Right atrium auricular region (tissue), 2 donors: ENCODE measurements around the gene SULF2. TPM values are rescaled to one million over a fixed set of nuclear protein-coding genes. Genes with fewer than 3 reads are reported as not detected.
A peak's percentile ranks its signal among the peaks of the same experiment; 100 is the strongest.

Experiments
- DNase-seq: peaks from one replicate; pipeline ENCODE4 v3.0.0-alpha.2; 2019; ENCODE audit warnings: low spot score
- H3K27ac ChIP-seq, 2 donors: fragments of 200-600 bp; sonication (generic); 1 replicate in 1 of 2; 2 replicates in 1 of 2; pipeline ENCODE4 v1.5.1; 2016 to 2019
- H3K27me3 ChIP-seq, 2 donors: fragments of 200-600 bp; sonication (generic); one replicate each; pipeline versions ENCODE4 v1.5.1 to v1.6.0; 2017 to 2019
- H3K36me3 ChIP-seq: fragments of 200-600 bp; sonication (generic); one replicate; pipeline ENCODE4 v1.5.1; 2016
- H3K4me1 ChIP-seq, 2 donors: fragments of 200-600 bp; sonication (generic); one replicate each; pipeline versions ENCODE4 v1.5.1 to v1.6.0; 2017 to 2019
- H3K4me3 ChIP-seq, 2 donors: fragments of 200-600 bp; sonication (generic); 1 replicate in 1 of 2; 2 replicates in 1 of 2; pipeline ENCODE4 v1.5.1; 2017 to 2019; ENCODE audit warnings: mild to moderate bottlenecking in 1 of 2, moderate library complexity in 1 of 2
- H3K9me3 ChIP-seq, 2 donors: fragments of 200-600 bp; sonication (generic); one replicate each; pipeline ENCODE4 v1.5.1; 2019
- CTCF ChIP-seq, 2 donors: fragments of 200-600 bp; sonication (generic); IDR thresholded peaks; one replicate each; pipeline ENCODE4 v1.5.1; 2019; ENCODE audit warnings: antibody characterized with exemption in 2 of 2
- total RNA-seq, 2 donors: library from RNA; depleted of rRNA; stranded (reverse); fragments of >200 nt; gene quantifications; one replicate each; pipeline ENCODE4 v1.1.0, GENCODE V29; 2016

Gene SULF2
- total RNA-seq, 2 donors from 2014 or later: 33.7 to 57.8 TPM

GRCh38 chr20:47774131-47774777, 11.0 kb downstream of the SULF2 start:
- Histone ChIP-seq H3K36me3 (no peaks in the 10 kb centered on the region), H3K27ac (peak overlapping the region; percentile 21 to 43), H3K27me3 (no peaks in the 10 kb centered on the region), H3K4me1 (peaks cover 0 to 7% of the 10 kb centered on the region in 2 donors), H3K4me3 (no peak overlapping the region), H3K9me3 (peaks cover 0 to 19% of the 10 kb centered on the region in 2 donors)
- TF ChIP-seq CTCF (IDR thresholded peaks at IDR 0.05): no peak
- DNase-seq: no peak

GRCh38 chr20:47773371-47773786, 11.9 kb downstream of the SULF2 start:
- H3K27ac ChIP-seq: peak overlapping the region; percentile 21 to 43
- no peak overlapping the region for H3K4me3 ChIP-seq
- no peak for DNase-seq
- no peaks in the 10 kb centered on the region for H3K27me3 ChIP-seq
- H3K4me1 ChIP-seq: peaks cover 0 to 10% of the 10 kb centered on the region in 2 donors
- H3K36me3 ChIP-seq: no peaks in the 10 kb centered on the region
- peaks cover 0 to 19% of the 10 kb centered on the region in 2 donors for H3K9me3 ChIP-seq
- no peak for TF ChIP-seq CTCF (IDR thresholded peaks at IDR 0.05)

GRCh38 chr20:47770935-47771334, 14.3 kb downstream of the SULF2 start:
- Histone ChIP-seq H3K9me3 (peaks cover 0 to 15% of the 10 kb centered on the region in 2 donors), H3K27ac (no peak overlapping the region), H3K4me1 (peaks cover 0 to 17% of the 10 kb centered on the region in 2 donors), H3K36me3 (no peaks in the 10 kb centered on the region), H3K4me3 (no peak overlapping the region), H3K27me3 (no peaks in the 10 kb centered on the region)
- TF ChIP-seq CTCF (IDR thresholded peaks at IDR 0.05): no peak
- DNase-seq: no peak

- Histone ChIP-seq H3K27ac (peak overlapping the region; percentile 31 to 35), H3K4me3 (no peak overlapping the region), H3K4me1 (peaks cover 0 to 17% of the 10 kb centered on the region in 2 donors), H3K36me3 (no peaks in the 10 kb centered on the region), H3K9me3 (peaks cover 0 to 10% of the 10 kb centered on the region in 2 donors), H3K27me3 (no peaks in the 10 kb centered on the region)
- TF ChIP-seq CTCF (IDR thresholded peaks at IDR 0.05): no peak
- DNase-seq: peak; percentile 69
These were observed 17.1 kb downstream of the SULF2 start for GRCh38 chr20:47768016-47768824.

GRCh38 chr20:47765691-47766594, 19.3 kb downstream of the SULF2 start:
- H3K4me1 ChIP-seq: peaks cover 0 to 29% of the 10 kb centered on the region in 2 donors
- no peak overlapping the region for H3K4me3 ChIP-seq
- H3K9me3 ChIP-seq: peaks cover 0 to 9% of the 10 kb centered on the region in 2 donors
- DNase-seq: no peak
- H3K27me3 ChIP-seq: peaks cover 0 to 8% of the 10 kb centered on the region in 2 donors
- TF ChIP-seq CTCF (IDR thresholded peaks at IDR 0.05): no peak
- no peaks in the 10 kb centered on the region for H3K36me3 ChIP-seq
- H3K27ac ChIP-seq: peak overlapping the region in 1 of 2 donors; percentile 35
